Stimulated activated CD4-positive, alpha-beta T cell treated with anti-CD3 and anti-CD28 coated beads, Interleukin-2, amount 100 ng/mL, for 24 hours (primary cell): Measurements from ENCODE around the gene SMYD1.
"Not testable (repeated sequence)": the region's sequence is repeated elsewhere in the genome, so short reads cannot be mapped to it uniquely, and the experiment has no call there.

Source experiments
- DNase-seq, 2 donors: peaks; one replicate each; pipeline ENCODE4 v3.0.0-alpha.2; 2020

The SMYD1 gene

DNA sequence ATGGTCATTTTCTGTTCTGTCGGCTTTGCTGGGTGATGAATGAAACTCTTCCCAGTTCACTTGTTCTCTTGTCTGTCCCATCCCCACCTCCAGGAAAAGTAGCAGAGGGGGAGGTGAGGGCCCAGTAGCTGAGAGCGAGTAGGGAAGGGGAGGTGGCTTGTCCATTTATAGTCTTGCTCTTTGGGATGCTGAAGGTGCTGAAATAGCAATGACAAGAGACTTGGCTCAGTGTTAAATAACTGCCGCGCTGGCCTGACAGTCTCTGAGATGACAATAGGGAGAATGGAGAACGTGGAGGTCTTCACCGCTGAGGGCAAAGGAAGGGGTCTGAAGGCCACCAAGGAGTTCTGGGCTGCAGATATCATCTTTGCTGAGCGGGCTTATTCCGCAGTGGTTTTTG is at the start of gene SMYD1:
Gene SMYD1, plus strand, starts transcription at position 228 of the 400 bp plus-strand sequence. Its CDS starts 40 bp downstream, at position 268.
- no peak for DNase-seq

DNA sequence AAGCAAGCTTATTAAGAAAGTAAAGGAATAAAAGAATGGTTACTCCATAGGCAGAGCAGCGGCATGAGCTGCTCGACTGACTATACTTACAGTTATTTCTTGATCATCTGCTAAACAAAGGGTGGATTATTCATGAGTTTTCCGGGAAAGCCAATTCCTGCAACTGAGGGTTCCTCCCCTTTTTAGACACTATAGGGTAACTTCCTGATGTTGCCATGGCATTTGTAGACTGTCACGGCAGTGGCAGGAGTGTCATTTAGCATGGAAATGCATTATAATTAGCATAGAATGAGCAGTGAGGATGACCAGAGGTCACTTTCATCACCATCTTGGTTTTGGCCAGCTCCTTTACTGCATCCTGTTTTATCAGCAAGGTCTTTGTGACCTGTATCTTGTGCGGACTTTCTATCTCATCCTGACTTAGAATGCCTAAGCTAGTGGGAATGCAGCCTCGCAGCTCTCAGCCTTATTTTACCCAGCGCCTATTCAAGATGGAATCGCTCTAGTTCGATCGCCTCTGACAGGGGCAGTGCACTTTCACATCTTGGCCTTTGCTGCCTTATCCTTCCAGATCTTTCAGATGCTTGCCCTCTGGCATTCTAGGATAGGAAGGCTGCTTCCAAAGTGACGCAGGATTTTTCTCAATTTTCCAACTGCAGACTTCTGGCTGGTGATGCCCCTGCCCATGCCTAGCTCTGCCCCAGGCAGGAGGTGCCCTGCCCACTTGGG is 49.4 kb upstream of the SMYD1 start:
- DNase-seq: not testable (repeated sequence)

DNA sequence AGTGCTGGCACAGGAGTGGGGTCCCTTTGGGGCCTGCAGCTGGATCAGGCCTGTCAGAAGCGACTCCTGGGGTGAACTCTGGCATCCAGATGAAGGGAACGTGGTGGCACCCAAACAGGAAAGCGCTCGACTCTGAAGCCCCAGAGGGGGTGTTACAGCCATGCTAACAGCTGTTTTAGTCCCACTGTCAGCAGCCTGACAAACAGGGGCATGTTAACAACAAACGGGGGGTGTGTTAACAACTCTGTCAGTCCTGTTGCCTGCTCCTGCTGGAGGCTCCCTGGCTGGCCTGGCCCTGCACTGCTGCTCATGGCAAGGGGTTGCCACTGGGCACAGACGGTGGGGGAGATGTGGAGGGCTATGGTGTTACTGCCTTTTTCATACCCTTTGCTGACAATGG is 48.7 kb upstream of the SMYD1 start:
- DNase-seq: no peak

DNA sequence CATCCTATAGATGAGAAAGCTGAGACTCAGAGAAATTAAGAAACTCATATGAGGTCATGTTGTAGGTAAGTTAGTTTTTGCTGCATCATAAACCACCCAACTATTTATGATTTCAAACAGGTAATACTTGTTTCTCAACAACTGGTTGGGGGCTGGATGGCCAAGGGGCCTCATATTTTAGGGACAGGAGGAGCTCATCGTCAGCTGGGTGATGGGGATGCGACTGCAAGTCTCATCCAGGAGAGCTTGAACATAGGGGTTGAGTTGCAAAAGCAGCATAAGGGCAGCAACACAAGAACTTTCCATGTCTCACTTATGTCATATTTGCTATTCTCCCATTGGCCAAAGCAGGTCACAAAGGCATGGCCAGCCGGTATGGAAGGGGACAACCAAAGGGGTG is 47.6 kb upstream of the SMYD1 start:
- DNase-seq: no peak

DNA sequence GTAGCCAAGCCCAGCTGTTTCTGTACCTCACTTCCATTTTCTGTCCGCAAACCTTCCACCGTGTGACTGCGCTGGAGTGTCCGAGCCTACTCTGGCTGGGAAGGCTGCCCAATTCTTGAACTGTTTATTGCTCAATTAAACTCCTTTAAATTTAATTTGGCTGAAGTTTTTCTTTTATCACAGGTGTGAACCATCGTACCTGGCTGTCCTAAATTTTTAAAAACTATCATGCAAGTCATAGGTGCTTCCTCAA is 45.0 kb upstream of the SMYD1 start:
- DNase-seq: no peak

DNA sequence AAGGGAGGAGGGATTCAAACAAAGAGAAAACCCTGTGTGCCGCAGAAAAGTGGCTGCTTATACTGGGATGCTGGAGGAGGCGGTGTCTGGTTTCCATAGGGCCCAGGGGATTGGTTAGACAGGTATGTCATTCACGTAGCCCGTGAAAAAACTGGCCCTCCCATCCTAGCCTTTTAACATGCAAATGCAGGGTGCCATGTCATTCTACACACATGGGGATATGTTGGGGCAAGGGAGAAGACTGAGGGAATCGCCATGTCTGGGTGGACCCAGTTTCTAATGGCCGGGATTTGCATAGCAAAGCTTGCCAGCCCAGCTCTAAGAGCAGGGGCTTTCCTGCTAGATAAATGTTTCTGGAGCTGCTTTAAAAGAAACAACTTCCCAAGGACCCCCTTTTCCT is 43.1 kb upstream of the SMYD1 start:
- no peak for DNase-seq

DNA sequence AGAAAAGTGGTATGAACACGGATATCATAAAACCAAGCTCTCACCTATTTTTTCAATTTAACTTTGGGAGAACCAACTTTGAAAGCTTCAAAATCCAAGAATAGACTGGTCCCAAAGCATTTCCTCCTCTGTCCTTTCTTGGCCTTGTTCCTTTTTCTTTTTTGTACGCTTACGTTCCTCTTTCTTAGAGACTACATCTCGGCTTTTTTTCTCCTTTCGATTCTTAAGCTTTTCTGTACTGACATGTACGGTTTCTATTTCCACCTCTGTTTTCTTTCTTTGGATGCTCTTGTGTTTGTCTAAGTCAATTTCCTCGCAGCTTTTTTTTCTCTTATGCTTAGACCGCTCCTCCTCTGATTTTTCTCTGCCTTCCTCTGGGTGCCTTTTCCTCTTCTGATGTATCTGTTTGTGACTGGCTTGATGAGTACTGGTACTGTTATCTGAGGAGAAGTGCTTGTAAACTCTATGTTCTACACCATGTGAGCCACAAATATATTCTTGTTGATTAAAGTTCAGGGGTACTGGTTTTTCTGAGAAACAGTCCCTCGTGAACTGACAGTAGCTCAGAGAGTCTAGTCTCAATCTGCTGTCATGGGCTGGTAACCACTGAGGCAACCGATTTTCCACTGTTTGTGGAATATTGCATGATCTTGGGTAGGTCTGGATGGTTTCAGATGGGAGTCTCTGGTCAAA is 39.8 kb upstream of the SMYD1 start:
- DNase-seq: no peak

DNA sequence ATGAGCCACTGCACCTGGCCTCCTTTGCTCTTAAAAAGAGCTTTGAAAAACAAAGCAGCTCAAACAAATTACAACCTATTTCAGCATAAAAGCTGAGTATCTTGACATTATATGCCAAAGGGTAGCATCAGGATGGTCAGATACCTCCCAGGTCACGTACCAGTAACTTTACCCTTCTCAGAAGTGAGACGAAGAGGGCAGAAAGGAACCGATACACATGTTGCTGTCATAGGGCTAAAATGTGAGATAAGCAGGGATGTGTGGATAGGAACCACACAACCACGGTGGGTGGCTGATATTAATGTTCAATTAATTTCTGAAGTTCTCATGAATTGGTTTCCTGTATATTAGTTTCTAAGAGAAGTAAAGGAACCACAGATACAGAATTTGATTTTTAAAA is 38.7 kb upstream of the SMYD1 start:
- no peak for DNase-seq

DNA sequence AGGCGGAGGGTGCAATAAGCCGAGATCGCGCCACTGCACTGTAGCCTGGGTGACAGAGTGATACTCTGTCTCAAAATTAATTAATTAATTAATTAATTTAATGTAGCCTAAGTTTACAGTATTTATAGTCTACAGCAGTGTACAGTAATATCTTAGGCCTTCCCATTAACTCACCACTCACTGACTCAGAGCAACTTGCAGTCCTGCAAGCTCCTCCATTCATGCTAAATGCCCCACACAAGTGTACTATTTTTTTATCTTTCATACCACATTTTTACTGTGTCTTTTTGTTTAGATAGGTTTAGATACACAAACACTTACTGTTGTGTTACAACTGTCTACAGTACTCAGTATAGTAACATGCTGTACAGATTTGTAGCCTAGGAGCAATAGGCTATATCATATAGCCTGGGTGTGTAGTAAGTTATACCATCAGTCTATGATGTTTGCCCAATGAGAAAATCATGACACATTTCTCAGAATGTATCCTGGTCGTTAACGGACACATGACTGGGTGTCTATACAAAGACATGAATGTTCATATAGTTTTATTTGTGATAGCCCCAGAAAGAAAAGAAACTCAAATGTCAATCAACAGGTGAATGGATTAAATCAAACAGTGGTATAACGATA is 35.4 kb upstream of the SMYD1 start:
- no peak for DNase-seq

DNA sequence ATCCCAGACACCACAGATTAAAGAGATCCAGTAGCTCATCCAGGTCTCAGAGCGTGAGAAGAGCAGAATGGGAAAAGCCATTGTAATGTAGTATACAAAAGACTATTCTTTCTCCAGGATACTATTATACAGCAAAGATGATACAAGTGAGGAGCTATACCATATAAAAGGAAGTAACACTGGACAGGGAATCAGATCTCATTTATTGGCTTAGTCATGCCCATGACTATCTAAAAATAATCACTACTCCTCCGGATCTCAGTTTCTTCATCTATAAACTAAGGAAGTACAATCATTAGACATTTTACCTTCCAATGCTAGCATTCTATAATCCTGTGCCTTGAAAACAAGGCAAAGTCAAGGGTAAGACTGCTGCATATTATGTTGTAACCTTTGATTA is 31.4 kb upstream of the SMYD1 start:
- no peak for DNase-seq

DNA sequence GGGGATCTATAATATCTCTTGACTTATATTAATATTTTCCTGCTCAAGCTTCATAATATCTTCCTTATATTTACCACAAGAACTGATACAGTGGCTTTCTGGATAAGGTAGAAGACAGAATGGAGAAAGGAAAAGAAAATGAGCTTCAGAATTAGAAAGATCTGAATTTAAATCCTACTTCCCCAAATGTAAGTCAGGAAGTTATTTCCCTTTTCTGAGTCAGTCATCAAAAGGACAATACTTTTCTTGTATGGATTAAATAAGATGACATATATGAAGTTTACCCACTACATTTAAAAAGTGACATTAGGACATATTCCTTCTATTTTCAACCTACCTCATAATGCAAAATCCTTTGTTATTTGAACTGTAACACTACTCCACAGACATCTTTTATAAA is 31.0 kb upstream of the SMYD1 start:
- DNase-seq: no peak

DNA sequence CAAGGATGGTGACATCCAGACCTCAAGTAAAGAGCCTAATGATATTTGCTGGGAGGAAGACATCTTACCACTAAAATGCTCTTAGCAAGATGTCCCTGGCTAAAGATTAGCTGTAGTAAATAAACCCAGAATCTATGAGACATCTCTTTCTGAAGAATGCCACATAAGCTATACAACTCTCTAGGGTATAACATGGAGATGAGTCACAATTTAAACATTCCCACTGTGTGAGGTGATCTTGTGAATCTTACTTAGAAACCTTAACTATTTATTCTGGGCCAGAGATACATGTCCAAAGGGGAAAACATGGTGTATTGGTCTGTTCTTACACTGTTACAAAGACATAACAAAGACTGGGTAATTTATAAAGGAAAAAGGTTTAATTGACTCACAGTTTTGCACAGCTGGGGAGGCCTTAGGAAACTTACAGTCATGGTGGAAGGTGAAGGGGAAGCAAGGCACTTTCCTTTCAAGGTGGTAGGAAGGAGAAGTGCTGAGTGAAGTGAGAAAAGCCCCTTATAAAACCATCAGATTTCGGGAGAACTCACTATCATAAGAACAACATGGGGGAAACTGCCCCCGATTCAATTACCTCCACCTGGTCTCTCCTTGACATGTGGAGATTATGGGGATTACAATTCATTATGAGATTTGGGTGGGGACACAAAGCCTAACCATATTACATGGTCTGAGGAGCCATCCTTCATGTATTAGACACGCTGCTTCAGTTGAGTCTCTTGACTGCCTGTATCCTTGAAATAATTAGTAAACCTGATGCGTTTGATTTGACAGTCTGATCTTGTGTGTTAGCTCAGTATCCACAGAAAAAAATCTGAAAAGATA is 29.1 kb upstream of the SMYD1 start:
- no peak for DNase-seq

DNA sequence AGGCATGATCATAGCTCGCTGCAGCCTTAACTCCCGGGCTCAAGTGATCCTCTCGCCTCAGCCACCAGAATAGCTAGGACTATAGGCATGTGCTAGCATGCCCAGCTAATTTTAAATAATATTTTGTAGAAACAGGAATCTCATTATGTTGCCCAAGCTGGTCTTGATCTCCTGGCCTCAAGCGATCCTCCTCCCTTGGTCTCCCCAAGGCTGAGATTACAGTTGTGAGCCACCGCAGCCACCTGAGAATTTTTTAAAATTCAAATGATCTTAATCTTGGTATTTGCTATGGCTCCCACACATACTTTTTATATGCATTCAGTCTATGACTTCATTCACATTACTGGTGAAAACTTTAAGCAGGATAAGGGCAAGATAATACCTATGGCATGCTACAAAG is 25.1 kb upstream of the SMYD1 start:
- no peak for DNase-seq

DNA sequence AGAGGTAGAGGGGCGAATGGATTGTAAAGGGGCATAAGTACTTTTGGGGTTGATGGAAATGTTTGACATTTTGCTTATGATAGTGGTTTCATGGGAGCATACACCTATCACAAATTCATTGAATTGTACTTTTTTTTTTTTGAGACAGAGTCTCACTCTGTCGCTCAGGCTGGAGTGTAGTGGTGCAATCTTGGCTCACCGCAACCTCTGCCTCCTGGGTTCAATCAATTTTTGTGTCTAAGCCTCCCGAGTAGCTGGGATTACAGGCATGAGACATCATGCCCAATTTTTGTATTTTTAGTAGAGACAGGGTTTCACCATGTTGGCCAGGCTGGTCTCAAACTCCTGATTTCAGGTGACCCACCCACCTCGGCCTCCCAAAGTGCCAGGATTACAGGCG is 22.1 kb upstream of the SMYD1 start:
- not testable (repeated sequence) for DNase-seq

DNA sequence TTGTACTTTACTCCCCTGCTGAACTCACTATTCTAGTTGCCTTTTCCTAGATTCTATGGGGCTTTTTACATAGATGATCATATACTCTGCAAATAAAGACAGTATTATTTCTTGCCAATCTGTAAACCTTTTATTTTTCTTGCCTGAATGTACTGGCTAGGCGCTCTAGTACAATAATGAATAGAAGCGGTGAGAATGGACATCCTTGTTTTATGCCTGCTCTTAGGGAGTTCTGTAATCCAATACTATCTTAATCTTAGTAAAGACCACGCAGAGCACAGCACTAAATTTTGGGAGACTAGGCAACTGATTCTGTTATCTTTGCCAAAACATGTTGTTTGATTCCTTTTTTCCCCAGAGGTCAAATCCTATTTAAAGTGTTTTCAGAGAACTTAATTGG is 19.1 kb upstream of the SMYD1 start:
- DNase-seq: no peak

DNA sequence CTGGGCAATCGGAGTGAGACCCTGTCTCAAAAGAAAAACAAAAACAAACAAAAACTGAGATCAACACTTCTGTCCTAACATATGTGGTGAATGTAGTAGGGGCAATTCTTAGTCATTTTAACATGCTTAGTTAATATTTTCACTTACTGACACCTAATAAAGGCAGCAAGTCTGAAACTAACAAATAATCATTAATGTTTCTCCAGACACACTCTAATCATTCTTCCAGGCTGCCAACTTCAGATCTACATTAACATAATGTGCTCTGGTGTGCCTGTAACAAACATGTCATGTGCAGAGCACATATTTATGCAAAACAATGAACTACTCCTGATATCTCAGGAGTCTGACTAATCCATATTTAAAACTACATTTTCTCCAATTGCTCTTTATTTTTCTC is 18.0 kb upstream of the SMYD1 start:
- DNase-seq: no peak

DNA sequence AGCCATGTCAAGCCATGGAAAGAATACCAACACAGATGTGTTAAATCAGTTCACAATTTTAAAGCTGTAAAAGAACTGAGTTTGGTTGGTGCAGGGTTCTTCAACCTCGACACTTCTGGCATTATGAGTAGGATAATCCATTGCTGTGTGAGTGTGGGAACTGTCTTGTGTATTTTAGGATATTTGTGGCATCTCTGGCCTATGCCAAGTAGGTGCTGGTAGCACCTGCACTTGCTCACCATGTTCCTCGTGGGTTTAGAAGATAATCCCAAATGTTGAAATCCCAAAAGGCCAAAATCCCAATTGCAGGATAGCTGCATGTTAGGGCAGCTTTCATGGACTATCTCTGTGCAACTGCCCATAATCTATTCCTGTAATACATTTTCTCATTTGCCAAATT is 15.8 kb upstream of the SMYD1 start:
- no peak for DNase-seq

DNA sequence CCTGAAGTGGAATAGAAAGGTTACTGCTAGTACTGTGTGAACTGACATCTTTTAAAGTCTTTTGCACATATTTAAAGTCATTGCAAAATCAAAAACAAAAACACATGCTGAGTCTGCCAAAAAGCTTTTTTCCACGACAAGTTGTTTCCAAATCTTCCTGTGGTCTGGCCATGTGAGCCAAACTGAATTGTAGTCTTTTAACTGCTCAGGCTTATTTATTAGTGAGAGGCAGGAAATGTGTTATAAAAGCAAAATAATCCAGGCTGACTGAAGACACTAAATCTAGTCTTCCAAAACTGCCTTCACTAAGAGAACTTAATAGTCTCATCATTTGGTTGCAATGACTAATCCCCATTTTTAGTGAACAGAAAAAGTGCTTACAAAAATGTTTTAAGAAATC is 14.3 kb upstream of the SMYD1 start:
- DNase-seq: no peak

DNA sequence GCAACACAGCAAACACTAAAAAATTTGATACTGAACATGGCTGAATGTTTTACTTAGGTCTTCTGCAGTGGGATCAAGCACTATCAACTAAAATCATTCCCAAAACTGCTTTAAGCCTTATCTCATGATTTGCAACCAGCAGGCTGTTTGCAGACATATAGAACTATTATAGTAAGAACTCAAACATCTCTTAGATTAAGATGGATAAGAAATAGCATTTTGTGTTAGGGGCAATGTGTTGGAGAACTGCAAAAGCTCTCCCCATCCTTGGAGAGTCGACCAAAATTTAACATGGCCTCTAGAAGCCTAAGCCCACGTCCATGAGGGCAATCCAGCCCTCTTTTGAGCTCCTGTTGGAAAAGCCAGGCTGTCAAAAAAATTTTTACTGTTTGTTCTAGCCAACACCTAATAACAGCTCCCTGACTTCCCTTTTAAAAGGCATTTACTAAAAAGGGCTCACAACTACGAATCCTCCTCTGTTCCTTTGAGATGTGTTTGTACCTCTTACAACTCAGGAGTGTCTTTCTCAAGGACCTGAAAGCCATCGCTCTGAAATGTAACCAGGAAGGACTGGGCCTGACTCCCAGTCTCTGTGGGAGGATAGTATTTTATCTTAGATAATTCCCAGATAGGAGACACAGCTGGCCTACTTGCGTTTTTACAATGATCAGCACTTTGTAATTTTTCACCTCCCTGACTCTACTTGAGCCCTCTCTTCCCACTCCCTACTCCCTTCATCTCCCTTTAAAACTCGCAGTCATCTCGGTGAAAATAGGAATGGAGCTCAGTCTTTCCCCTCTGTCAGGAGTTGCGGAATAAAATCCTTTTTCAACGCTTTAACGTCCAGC is 13.5 kb upstream of the SMYD1 start:
- DNase-seq: no peak

DNA sequence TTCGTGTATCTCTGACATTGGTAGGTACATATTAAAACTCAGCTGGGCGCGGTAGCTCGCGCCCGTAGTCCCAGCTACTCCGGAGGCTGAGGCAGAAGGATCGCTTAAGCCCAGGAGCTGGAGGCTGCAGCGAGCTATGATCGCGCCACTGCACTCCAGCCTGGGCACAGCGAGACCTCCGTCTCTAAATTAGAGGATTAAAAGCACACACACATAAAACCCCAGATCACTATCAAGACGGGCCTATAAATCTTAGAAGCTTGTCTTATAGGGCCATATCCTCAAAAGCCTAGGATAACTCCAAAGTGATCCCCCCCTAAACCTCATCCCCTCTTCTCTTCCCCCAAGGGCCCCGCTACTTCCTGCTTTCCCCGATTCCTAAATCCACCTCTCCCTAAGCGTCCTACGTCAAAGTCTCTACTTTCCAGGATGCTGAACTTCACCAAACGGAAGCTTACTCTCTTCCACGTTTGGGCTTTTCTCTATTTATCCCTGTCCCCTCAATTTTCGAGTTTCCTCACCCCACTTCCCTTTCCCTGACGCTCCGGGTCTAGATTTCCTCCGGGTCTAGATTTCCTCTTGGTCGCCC is 12.7 kb upstream of the SMYD1 start:
- DNase-seq: peak in 1 of 2 donors; percentile 10

DNA sequence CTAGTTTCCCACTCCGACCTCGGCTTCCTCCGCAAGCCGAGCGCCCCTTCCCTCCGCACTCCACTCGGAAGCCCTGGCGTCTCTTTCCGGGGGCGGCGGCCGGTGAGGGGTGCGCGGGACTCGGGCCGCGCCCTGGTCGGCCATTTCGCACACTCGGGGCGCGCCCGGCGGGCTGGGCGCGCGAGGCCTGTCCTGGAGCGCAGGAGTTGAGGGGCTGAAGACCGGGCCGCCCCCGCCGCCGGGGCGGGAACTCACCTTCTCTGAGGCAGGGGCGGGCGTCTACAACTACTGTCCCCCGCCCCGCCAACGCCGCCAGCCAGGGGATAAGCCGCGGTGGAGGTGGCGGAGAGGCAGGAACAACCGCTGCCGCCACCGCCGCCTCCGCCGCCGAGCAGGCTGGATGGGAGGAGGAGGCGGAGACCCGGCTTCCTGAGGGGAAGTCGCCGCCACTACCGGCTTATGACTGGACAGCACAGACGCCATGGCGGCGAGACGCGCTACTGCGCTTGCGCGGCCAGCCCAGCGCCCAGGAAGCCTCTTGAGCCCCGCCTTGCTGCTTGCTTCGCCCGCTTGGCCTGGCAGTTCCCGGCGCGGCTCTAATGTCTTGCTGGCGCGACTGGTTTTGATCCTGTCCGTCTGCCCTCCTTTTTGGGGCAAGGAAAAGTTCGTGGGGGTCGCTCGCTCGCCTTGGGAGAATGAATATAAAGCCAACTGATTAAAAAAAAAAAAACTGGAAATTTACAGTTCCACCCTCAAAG is 12.1 kb upstream of the SMYD1 start, which contains the start of gene KRCC1:
Gene KRCC1, minus strand, starts transcription at position 413 of the 758 bp plus-strand sequence. CDS start 27,220 bp downstream, outside the sequence.
- peak; percentile 92 for DNase-seq
